ENCODE measurements around the gene QARS1. TPM values are rescaled to one million over a fixed set of nuclear protein-coding genes. Genes with fewer than 3 reads are reported as not detected.

QARS1 gene
- total and polyA plus RNA-seq, 2 experiments from 2014 or later = 173 to 373 TPM

DNA sequence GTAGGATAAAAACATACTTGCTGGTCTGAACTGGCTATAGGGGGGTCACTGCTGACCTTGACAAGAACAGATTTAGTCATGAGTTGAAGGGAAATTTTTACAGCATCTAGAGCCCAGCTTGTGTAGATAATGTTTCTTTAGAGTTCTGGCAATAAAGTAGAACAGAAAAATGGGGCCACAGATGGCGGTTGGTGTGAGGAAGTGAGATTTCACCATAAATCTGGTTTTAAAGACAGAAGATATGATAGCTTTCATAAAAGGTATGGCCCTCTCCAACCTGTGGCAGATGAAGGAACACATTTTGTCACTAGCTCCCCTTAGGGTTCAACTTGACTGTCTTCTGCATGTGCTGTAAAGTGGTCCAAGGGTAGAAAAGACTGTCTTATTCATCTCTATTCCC lies 51.0 kb downstream of the QARS1 start:
- peaks cover 24% of the 10 kb centered on the region for H4K20me1 ChIP-seq (replicated peaks; ENCODE audit: insufficient read depth)
- H3K79me2 ChIP-seq (replicated peaks; ENCODE audit: insufficient read depth) = peaks cover 44% of the 10 kb centered on the region
- peaks cover 29% of the 10 kb centered on the region for H3K36me3 ChIP-seq (ENCODE audit: insufficient read depth)
- H3K4me2 ChIP-seq = no peak overlapping the region
- 0 out of 2 replicates have a peak overlapping the region, but pooled peaks have one; percentile 26 for H3K27ac ChIP-seq (ENCODE audit: low read depth)
- no peaks in the 10 kb centered on the region for H3K4me1 ChIP-seq (ENCODE audit: insufficient read depth)
- TF ChIP-seq EZH2 (IDR thresholded peaks at IDR 0.05; ENCODE audit: low read depth, unreplicated experiment) = no peak
- no peak for TF ChIP-seq EZH2phosphoT487 (IDR thresholded peaks at IDR 0.05; ENCODE audit: unreplicated experiment)
- TF ChIP-seq STAT1 (IDR thresholded peaks at IDR 0.05; ENCODE audit: unreplicated experiment) = no peak
- TF ChIP-seq ZNF331 (CRISPR knock-in tag; IDR thresholded peaks at IDR 0.05; ENCODE audit: low read depth) = no peak
- no peak for TF ChIP-seq POLR2AphosphoS5 (IDR thresholded peaks at IDR 0.05; ENCODE audit: low read depth)
- ATAC-seq = no peak
- H3K4me3 Mint-ChIP-seq = no peak overlapping the region
- H3K9me2 ChIP-seq (ENCODE audit: insufficient read depth) = no peaks in the 10 kb centered on the region
- H3K27me3 Mint-ChIP-seq (ENCODE audit: insufficient read depth, low read depth, poor library complexity) = peaks cover 1% of the 10 kb centered on the region
- no peaks in the 10 kb centered on the region for H3K27me3 ChIP-seq (ENCODE audit: insufficient read depth)
- no peak for DNase-seq (ENCODE audit: low spot score)
- H3K4me1 Mint-ChIP-seq = no peaks in the 10 kb centered on the region
- H3K9me3 Mint-ChIP-seq = no peaks in the 10 kb centered on the region
- no peak overlapping the region for H3K27ac Mint-ChIP-seq
- peaks cover 60% of the 10 kb centered on the region for H3K36me3 Mint-ChIP-seq (ENCODE audit: low read depth)
- 0 out of 2 replicates have a peak, but pooled peaks cover 2% of the 10 kb centered on the region for H3F3A ChIP-seq (replicated peaks; ENCODE audit: low read depth)
- H3K4me3 ChIP-seq = no peak overlapping the region
- no peak overlapping the region for H2AFZ ChIP-seq

Small RNA genes within 50 kb of the gene (microRNA-seq; reads per million reads assigned to microRNA genes)
- not detected for gene MIR6890

Small RNA genes within 50 kb of the gene (small RNA-seq; reads per million reads assigned to genes)
- not detected for gene RN7SL182P (ENCODE audit: low replicate concordance)

Other genes with a start within 250 kb of the QARS1 start
- gene SLC25A20, start 205.9 kb downstream of the QARS1 start, total RNA-seq (2014; rRNA removed; shearing (Covaris generic)) = 4.3 and 4.4 TPM in 2 replicates
- gene SLC25A20, start 205.9 kb downstream of the QARS1 start, polyA plus RNA-seq (2016; fragmentation: Nextera tagmentation; extraction: Ambion mirVana) = 3.0 TPM in 2 replicates
- 83.0 and 118 TPM in 2 replicates for gene ARIH2, start 185.9 kb downstream of the QARS1 start, total RNA-seq (2014; rRNA removed; shearing (Covaris generic))
- 70.3 and 76.4 TPM in 2 replicates for gene ARIH2, start 185.9 kb downstream of the QARS1 start, polyA plus RNA-seq (2016; fragmentation: Nextera tagmentation; extraction: Ambion mirVana)
- 22.1 and 28.7 TPM in 2 replicates for gene P4HTM, start 114.5 kb downstream of the QARS1 start, total RNA-seq (2014; rRNA removed; shearing (Covaris generic))
- 15.9 and 17.9 TPM in 2 replicates for gene P4HTM, start 114.5 kb downstream of the QARS1 start, polyA plus RNA-seq (2016; fragmentation: Nextera tagmentation; extraction: Ambion mirVana)
- gene WDR6, start 97.4 kb downstream of the QARS1 start, total RNA-seq (2014; rRNA removed; shearing (Covaris generic)) = 151 and 156 TPM in 2 replicates
- gene WDR6, start 97.4 kb downstream of the QARS1 start, polyA plus RNA-seq (2016; fragmentation: Nextera tagmentation; extraction: Ambion mirVana) = 76.5 and 83.7 TPM in 2 replicates
- 38.0 and 57.7 TPM in 2 replicates for gene DALRD3, start 86.2 kb downstream of the QARS1 start, total RNA-seq (2014; rRNA removed; shearing (Covaris generic))
- gene DALRD3, start 86.2 kb downstream of the QARS1 start, polyA plus RNA-seq (2016; fragmentation: Nextera tagmentation; extraction: Ambion mirVana) = 31.0 and 31.3 TPM in 2 replicates
- gene NDUFAF3, start 82.6 kb downstream of the QARS1 start, total RNA-seq (2014; rRNA removed; shearing (Covaris generic)) = 32.3 and 49.9 TPM in 2 replicates
- 118 and 122 TPM in 2 replicates for gene NDUFAF3, start 82.6 kb downstream of the QARS1 start, polyA plus RNA-seq (2016; fragmentation: Nextera tagmentation; extraction: Ambion mirVana)
- gene IMPDH2, start 75.4 kb downstream of the QARS1 start, total RNA-seq (2014; rRNA removed; shearing (Covaris generic)) = 297 and 314 TPM in 2 replicates
- 198 and 216 TPM in 2 replicates for gene IMPDH2, start 75.4 kb downstream of the QARS1 start, polyA plus RNA-seq (2016; fragmentation: Nextera tagmentation; extraction: Ambion mirVana)
- gene QRICH1, start 10.7 kb downstream of the QARS1 start, total RNA-seq (2014; rRNA removed; shearing (Covaris generic)) = 114 and 149 TPM in 2 replicates
- 66.9 and 71.2 TPM in 2 replicates for gene QRICH1, start 10.7 kb downstream of the QARS1 start, polyA plus RNA-seq (2016; fragmentation: Nextera tagmentation; extraction: Ambion mirVana)
- 56.9 and 62.0 TPM in 2 replicates for gene USP19, start 16.1 kb upstream of the QARS1 start, total RNA-seq (2014; rRNA removed; shearing (Covaris generic))
- gene USP19, start 16.1 kb upstream of the QARS1 start, polyA plus RNA-seq (2016; fragmentation: Nextera tagmentation; extraction: Ambion mirVana) = 13.2 and 14.0 TPM in 2 replicates
- gene LAMB2, start 28.3 kb upstream of the QARS1 start, total RNA-seq (2014; rRNA removed; shearing (Covaris generic)) = 106 and 154 TPM in 2 replicates
- gene LAMB2, start 28.3 kb upstream of the QARS1 start, polyA plus RNA-seq (2016; fragmentation: Nextera tagmentation; extraction: Ambion mirVana) = 71.0 and 71.3 TPM in 2 replicates
- 37.4 and 44.2 TPM in 2 replicates for gene CCDC71, start 61.6 kb upstream of the QARS1 start, total RNA-seq (2014; rRNA removed; shearing (Covaris generic))
- 1.9 and 2.6 TPM in 2 replicates for gene CCDC71, start 61.6 kb upstream of the QARS1 start, polyA plus RNA-seq (2016; fragmentation: Nextera tagmentation; extraction: Ambion mirVana)
- 11.1 and 15.0 TPM in 2 replicates for gene KLHDC8B, start 66.8 kb upstream of the QARS1 start, total RNA-seq (2014; rRNA removed; shearing (Covaris generic))
- 4.7 and 5.5 TPM in 2 replicates for gene KLHDC8B, start 66.8 kb upstream of the QARS1 start, polyA plus RNA-seq (2016; fragmentation: Nextera tagmentation; extraction: Ambion mirVana)
- gene C3orf62, start 172.5 kb upstream of the QARS1 start, total RNA-seq (2014; rRNA removed; shearing (Covaris generic)) = 2.4 and 5.4 TPM in 2 replicates
- gene C3orf62, start 172.5 kb upstream of the QARS1 start, polyA plus RNA-seq (2016; fragmentation: Nextera tagmentation; extraction: Ambion mirVana) = 1.6 and 3.3 TPM in 2 replicates
- gene USP4, start 235.3 kb upstream of the QARS1 start, total RNA-seq (2014; rRNA removed; shearing (Covaris generic)) = 13.3 and 16.9 TPM in 2 replicates
- 20.3 and 27.8 TPM in 2 replicates for gene USP4, start 235.3 kb upstream of the QARS1 start, polyA plus RNA-seq (2016; fragmentation: Nextera tagmentation; extraction: Ambion mirVana)